ENCODE measurements around the gene NSDHL.
"Not testable (repeated sequence)": the region's sequence is repeated elsewhere in the genome, so short reads cannot be mapped to it uniquely, and the experiment has no call there.

Gene NSDHL

DNA sequence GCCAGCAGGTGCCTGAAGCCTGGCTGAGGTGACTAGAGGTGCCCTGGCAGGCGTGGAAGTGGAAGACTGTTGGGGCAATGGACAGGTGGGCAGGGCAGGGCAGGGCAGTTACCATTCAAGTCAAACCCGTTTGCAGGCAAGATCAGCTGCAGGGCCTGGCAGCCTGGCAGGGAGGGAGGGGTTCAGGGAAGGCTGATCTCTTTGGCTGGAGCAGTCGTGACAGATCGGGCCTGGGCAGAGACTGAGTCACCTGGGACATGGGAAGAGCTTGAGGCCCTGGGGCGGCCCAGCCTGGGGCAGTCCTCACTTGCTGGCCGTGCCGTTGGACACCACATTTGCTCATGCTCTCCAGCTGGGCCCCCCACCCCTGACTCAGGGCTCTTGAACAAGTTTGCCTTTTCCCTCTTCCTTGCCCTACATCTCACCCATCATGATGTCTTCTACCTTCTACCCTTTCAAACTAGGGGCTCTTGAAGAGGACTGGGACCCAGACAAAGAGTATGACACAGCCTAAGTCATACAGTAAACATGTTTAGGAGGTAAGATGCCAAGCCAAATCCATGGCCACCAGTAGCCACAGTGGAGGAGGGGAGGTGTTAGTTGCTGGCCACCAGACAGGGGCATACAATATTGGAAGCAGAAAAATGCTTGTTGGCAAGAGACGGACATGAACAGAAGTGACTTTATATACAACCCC lies 65.0 kb downstream of the NSDHL start:
- no peak for DNase-seq

- no peak for DNase-seq
Measured at GRCh38 chrX:152896450-152896849, 65.6 kb downstream of the NSDHL start.

DNA sequence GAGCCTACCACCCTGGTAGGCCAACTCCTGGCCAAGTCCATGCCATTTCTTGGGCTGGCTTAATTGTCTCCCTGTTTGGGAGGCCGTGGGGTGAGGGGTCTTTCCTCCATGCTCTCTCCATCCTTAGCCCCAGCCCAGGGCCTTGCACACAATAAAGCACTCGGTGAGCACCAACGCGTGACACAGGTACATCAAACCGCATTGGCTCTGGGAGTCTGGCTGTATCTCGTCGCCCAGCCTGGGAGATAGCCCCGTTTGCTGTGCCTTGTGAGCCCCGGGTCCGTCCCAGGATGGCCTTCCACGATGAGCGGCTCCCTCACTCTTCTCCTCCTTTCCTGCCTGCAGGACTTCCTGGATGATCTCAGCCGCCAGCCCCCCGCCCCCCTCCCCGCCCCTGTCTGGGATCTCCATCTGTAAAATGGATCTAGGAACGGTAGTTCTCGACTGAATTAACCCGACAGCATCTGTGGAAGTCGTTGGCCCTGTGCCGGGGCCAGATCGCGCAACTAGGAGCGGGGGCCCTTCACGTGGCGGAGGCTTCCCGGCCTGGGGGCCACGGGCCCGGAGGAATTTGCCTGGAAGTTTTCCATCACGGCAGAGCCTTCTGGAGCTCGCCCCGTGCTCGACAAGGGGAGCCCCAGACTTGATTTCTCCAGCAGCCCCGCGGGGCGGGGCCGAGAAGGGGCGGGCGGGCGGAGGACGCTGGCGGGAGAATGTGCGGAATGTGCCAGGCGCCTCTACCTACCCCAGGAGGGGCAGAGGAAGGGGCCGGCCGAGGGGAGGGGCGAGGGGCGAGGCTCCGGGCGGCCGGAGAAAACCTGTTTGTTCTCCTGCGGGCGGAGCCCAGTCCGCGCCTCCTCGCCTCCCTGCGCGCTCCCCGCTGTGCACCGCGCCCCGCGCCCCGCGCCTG lies 66.6 kb downstream of the NSDHL start, which contains the start of gene ZNF185:
TSS of gene ZNF185 (plus strand) at position 846 of the 910 bp plus-strand sequence. CDS start 16,423 bp downstream, outside the sequence.
- no peak for DNase-seq

DNA sequence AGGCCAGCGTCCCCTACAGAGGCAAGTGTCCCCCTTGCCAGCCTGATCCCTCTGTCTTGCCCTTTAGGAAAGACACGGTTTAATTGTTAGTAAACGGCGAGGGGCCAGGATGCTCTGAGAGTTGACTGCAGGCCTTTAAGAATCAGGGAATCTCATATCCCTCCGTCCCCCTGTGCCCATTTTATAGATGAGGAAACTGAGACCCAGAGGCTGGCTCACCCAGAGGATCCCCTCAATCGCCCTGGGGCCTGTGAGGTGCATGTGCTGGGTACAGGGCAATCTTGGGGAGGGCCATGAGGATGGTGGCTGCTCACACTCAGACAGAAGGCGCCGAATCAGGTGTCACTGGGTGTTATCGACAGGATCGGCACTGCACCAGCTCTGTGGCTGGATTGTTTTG lies 67.6 kb downstream of the NSDHL start:
- DNase-seq, result no peak

- DNase-seq, result no peak
Measured at GRCh38 chrX:152899111-152899873, 68.4 kb downstream of the NSDHL start.

GRCh38 chrX:152899874-152900719 lies 69.2 kb downstream of the NSDHL start:
- DNase-seq, result no peak

GRCh38 chrX:152900937-152901445 lies 70.1 kb downstream of the NSDHL start:
- DNase-seq, result no peak

DNA sequence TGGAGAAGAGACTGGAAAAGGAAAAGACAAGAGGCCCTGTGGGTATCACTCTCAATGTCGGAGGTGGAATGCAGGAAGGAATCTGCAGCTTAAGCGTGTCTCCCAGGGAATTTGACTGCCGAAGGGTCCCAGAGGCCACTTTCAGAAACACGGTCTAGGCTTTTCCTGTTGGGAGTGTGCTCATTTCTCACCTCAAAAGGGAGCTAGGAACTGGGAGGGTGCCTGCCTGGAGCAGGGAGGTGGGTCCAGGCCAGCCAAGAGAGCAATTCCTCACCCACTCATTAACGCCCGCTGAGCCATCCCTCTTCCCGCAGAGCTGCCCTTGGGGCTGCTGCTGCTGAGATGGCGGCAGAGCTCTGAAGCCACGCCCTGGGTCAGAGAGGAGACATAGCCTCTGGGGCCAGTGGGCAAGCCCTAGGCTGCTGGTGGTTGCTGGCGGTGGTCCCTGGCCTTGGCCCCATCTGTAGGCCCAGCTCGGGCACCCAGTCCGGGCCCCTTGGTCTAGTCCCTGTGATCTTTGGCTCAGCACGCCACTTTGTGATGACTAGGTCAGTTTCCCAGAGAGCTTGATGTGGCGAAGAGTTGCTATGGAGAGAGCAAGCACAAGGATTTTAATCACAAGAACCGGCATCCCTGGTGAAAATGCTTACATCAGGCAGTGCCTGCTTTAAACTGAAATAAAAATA lies 71.1 kb downstream of the NSDHL start:
- DNase-seq, result no peak

DNA sequence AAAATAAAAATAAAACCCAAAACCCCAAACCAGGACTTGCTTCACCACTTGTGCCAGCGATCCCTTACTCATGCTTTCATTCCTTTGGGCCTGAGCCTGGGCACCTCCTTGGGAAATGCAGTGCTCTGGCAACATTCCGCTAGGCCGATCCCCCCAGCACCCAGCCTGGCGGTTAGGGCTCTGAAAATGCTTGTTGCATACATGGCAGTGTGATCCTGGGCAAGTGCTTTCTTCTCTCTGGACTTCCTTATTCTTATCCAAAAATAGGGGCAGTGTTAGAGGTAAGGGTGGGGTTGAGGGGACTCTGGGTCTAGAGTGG lies 71.6 kb downstream of the NSDHL start:
- no peak for DNase-seq

GRCh38 chrX:152903589-152903988 lies 72.7 kb downstream of the NSDHL start:
- no peak for DNase-seq

DNA sequence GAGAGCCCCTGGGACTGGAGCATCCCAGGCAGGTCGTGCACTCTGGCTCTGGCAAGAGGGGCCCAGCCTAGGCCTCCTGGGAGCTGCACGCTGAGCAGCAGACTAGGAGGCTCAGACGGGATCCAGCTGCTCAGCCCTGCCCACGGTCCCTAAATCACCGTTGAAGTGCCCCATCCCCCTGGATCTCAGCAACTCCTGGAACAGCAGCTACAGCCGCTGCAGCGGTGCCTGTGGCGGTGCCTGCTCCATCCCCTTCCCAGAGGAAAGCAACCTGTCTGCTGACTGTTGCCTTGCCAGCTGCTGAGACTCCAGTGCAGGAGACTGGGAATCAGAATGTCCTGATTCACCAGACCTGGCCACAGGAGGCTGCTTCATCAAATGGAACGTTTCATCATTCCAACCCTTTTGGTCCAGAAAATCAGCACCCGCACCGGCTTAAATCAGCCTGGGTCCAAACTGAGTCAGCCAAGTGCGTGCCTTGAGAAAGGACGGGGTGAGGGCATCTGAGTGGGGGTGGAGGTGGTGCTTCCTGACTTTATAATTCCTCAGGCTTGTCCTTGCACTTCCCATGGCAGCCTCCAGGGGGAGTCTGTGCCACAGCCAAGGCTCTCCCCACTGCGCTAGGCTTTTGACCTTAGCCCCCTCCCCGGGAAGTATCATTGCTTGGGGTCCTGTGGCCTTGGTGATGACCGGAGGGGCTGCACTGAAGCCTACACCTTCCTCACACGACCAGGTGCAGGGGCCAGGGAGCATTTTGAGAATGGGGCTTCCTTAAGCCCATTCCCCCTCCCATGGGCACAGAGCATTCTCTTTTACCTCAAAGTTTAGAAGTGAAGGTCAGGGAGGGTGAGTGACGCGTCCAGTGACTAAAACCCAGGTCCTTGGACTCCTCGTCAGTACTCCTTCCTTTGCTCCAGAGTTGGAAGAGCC lies 73.6 kb downstream of the NSDHL start:
- peak; percentile 44 for DNase-seq

- no peak for DNase-seq
Measured at GRCh38 chrX:152905081-152905420, 74.2 kb downstream of the NSDHL start.

GRCh38 chrX:152907084-152907651 lies 76.3 kb downstream of the NSDHL start:
- DNase-seq, result no peak

DNA sequence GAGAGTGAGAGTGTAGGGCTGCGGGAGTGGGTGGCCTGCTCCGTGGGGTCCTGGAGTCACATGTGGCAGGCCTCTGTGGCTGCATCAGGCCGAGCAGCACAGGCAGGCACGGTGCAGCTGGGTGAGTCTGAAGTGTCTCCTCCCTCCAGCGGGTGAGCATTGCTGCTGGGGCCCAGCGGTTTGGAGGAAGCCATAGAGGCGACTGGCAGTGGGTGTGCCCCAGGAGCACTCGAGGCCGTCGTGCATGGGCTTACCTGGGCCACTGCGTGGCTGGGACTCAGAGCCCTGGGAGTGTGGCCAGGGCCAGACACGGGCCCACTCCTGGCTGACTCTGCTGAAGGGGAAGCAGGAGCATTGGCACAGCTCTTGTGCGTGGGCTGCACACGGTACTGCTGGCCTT lies 77.6 kb downstream of the NSDHL start:
- no peak for DNase-seq

- not testable (repeated sequence) for DNase-seq
Measured at GRCh38 chrX:152910018-152910417, 79.2 kb downstream of the NSDHL start.

- no peak for DNase-seq
Measured at GRCh38 chrX:152912106-152912505, 81.2 kb downstream of the NSDHL start.

DNA sequence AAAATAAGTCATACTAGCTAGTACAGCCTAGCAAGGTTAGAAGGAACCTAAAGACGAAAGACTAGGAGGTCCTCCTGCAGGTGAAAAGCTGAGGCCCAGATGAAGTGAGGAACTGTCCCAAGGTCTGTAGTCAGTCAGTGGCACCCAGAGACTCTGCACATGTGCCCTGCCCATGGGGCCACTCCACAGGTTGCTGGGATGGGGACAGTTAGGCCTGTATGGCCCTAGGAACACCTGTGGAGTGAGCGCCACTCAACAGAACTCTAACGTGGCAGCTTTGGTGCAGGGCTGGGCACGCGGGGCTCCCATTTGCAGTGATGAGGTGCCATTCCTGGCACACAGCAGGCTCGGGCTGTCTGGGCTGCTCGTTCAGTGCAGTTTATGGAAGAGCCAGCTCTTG lies 81.8 kb downstream of the NSDHL start:
- no peak for DNase-seq

GRCh38 chrX:152913346-152913745 lies 82.5 kb downstream of the NSDHL start:
- no peak for DNase-seq

GRCh38 chrX:152913910-152914309 lies 83.0 kb downstream of the NSDHL start:
- no peak for DNase-seq

GRCh38 chrX:152915541-152916241 lies 84.8 kb downstream of the NSDHL start:
- DNase-seq, result peak; percentile 16

Measured in activated CD4-positive, alpha-beta T cell treated with anti-CD3 and anti-CD28 coated beads, Interleukin-2, amount 50 U/mL, for 16 hours (primary cell).